HG03469 (cell line): Measurements from ENCODE around the gene HS1BP3.
A peak's percentile ranks its signal among the peaks of the same experiment; 100 is the strongest.

Source experiments
- ATAC-seq: cut with Tn5 transposase; IDR thresholded peaks from one replicate; pipeline ENCODE4 v1.9.1; 2021; ENCODE audit warnings: mild to moderate bottlenecking, moderate library complexity, moderate number of reproducible peaks; ENCODE audit not compliant: unreplicated experiment

Gene HS1BP3

GRCh38 chr2:20675701-20676352, 24.9 kb upstream of the HS1BP3 start:
- ATAC-seq: peak; percentile 75

GRCh38 chr2:20674974-20675679, 24.2 kb upstream of the HS1BP3 start:
- ATAC-seq: no peak

- ATAC-seq: no peak
Measured at GRCh38 chr2:20674309-20674965, 23.5 kb upstream of the HS1BP3 start.

- no peak for ATAC-seq
Measured at GRCh38 chr2:20673686-20674308, 22.9 kb upstream of the HS1BP3 start.

- no peak for ATAC-seq
Measured at GRCh38 chr2:20672201-20672951, 21.5 kb upstream of the HS1BP3 start.

- no peak for ATAC-seq
Measured at GRCh38 chr2:20671736-20672080, 20.8 kb upstream of the HS1BP3 start.

- no peak for ATAC-seq
Measured at GRCh38 chr2:20671036-20671735, 20.3 kb upstream of the HS1BP3 start.

GRCh38 chr2:20670315-20671035, 19.6 kb upstream of the HS1BP3 start:
- no peak for ATAC-seq

GRCh38 chr2:20669562-20670314, 18.8 kb upstream of the HS1BP3 start:
- no peak for ATAC-seq

GRCh38 chr2:20668871-20669475, 18.1 kb upstream of the HS1BP3 start:
- ATAC-seq: no peak

- no peak for ATAC-seq
Measured at GRCh38 chr2:20668451-20668850, 17.6 kb upstream of the HS1BP3 start.

GRCh38 chr2:20667531-20668401, 16.9 kb upstream of the HS1BP3 start:
- no peak for ATAC-seq

GRCh38 chr2:20667151-20667530, 16.2 kb upstream of the HS1BP3 start:
- ATAC-seq: no peak

- ATAC-seq: no peak
Measured at GRCh38 chr2:20666304-20667150, 15.6 kb upstream of the HS1BP3 start, which contains the start of gene GDF7. GDF7 (plus strand) TSS chr2:20667144; CDS start chr2:20667240, 96 bp downstream.

GRCh38 chr2:20666005-20666303, 15.1 kb upstream of the HS1BP3 start:
- ATAC-seq: no peak

- no peak for ATAC-seq
Measured at GRCh38 chr2:20665243-20666004, 14.5 kb upstream of the HS1BP3 start.
